SK-N-SH (cell line): ENCODE data around the gene NEDD1. TPM values are rescaled to one million over a fixed set of nuclear protein-coding genes. Genes with fewer than 3 reads are reported as not detected.
A peak's percentile ranks its signal among the peaks of the same experiment; 100 is the strongest.

Source experiments
- CTCF ChIA-PET: fragments of 300-600, 350-600 bp; formaldehyde crosslinking; extraction: SDS; loops from one replicate; lab custom pipeline; 2021; lab: Yijun Ruan, JAX
- POLR2A ChIA-PET: fragments of 350-600 bp; sonication (Branson Sonifier 250); formaldehyde crosslinking; extraction: SDS; loops from one replicate; lab custom pipeline; 2020; ENCODE audit warnings: antibody characterized with exemption, inconsistent platforms; lab: Yijun Ruan, JAX
- DNase-seq: peaks from one replicate; pipeline ENCODE4 v3.0.0; 2012
- H2AFZ ChIP-seq: fragments of 200-600 bp; sonication (generic); 2 replicates; pipeline ENCODE4 v1.8.1; 2016; ENCODE audit warnings: antibody characterized with exemption, mild to moderate bottlenecking, low read depth
- H3F3A ChIP-seq: fragments of 200-600 bp; sonication (generic); replicated peaks from 2 replicates; pipeline ENCODE3; 2016; ENCODE audit warnings: antibody characterized with exemption, mild to moderate bottlenecking; ENCODE audit not compliant: insufficient read depth
- H3K27ac ChIP-seq, 2 experiments: fragments of 200-500 bp in 1 of 2; fragments of 200-600 bp in 1 of 2; sonication (Bioruptor generic) in 1 of 2; sonication (generic), shearing (Covaris generic) in 1 of 2; 2 replicates each; pipeline versions ENCODE4 v1.5.1 to v1.6.1; 2014 to 2016; ENCODE audit warnings: low read depth in 2 of 2, inconsistent platforms in 1 of 2, low read length in 1 of 2, mild to moderate bottlenecking in 1 of 2, mixed read lengths in 1 of 2
- H3K27me3 ChIP-seq: fragments of 200-600 bp; sonication (generic), shearing (Covaris generic); 2 replicates; pipeline ENCODE4 v1.6.1; 2016; ENCODE audit warnings: mixed run types; ENCODE audit not compliant: insufficient read depth
- H3K36me3 ChIP-seq, 2 experiments: fragments of 200-500 bp in 1 of 2; fragments of 200-600 bp in 1 of 2; sonication (Bioruptor generic) in 1 of 2; sonication (generic) in 1 of 2; replicated peaks in 1 of 2; 2 replicates each; pipeline versions ENCODE3 to v1.5.1; 2014 to 2016; ENCODE audit warnings: low read length in 1 of 2, mild to moderate bottlenecking in 1 of 2; ENCODE audit not compliant: insufficient read depth in 2 of 2, control insufficient read depth in 1 of 2
- H3K4me1 ChIP-seq, 2 experiments: fragments of 200-500 bp in 1 of 2; fragments of 200-600 bp in 1 of 2; sonication (Bioruptor generic) in 1 of 2; sonication (generic), shearing (Covaris generic) in 1 of 2; 2 replicates each; pipeline versions ENCODE4 v1.5.1 to v1.6.1; 2014 to 2016; ENCODE audit warnings: low read depth in 1 of 2, low read length in 1 of 2, mixed run types in 1 of 2; ENCODE audit not compliant: insufficient read depth in 2 of 2, control insufficient read depth in 1 of 2
- H3K4me2 ChIP-seq: fragments of 200-600 bp; sonication (generic), shearing (Covaris generic); 2 replicates; pipeline ENCODE4 v1.6.1; 2017; ENCODE audit warnings: mixed run types
- H3K4me3 ChIP-seq, 2 experiments: fragments of 200-500 bp in 1 of 2; fragments of 200-600 bp in 1 of 2; sonication (Bioruptor generic) in 1 of 2; sonication (generic), shearing (Covaris generic) in 1 of 2; 2 replicates each; pipeline versions ENCODE4 v1.5.1 to v1.8.1; 2014 to 2016; ENCODE audit warnings: low read depth in 2 of 2, inconsistent platforms in 1 of 2, low read length in 1 of 2, mild to moderate bottlenecking in 1 of 2, mixed read lengths in 1 of 2, moderate library complexity in 1 of 2
- H3K79me2 ChIP-seq: fragments of 200-600 bp; sonication (generic); 2 replicates; pipeline ENCODE4 v1.8.1; 2017; ENCODE audit warnings: mild to moderate bottlenecking; ENCODE audit not compliant: insufficient read depth
- H3K9ac ChIP-seq: fragments of 200-600 bp; sonication (generic); 2 replicates; pipeline ENCODE4 v1.6.1; 2017; ENCODE audit warnings: mixed run types
- H3K9me2 ChIP-seq: fragments of 200-600 bp; sonication (generic); 2 replicates; pipeline ENCODE4 v1.6.1; 2017; ENCODE audit warnings: mixed run types
- H3K9me3 ChIP-seq: fragments of 200-600 bp; sonication (generic); 2 replicates; pipeline ENCODE4 v1.6.1; 2017; ENCODE audit warnings: mixed run types, mild to moderate bottlenecking, moderate library complexity
- H4K20me1 ChIP-seq: fragments of 200-600 bp; sonication (generic); 2 replicates; pipeline ENCODE4 v1.6.1; 2017; ENCODE audit warnings: mild to moderate bottlenecking, mixed run types; ENCODE audit not compliant: insufficient read depth
- ELF1 ChIP-seq: IDR thresholded peaks from 2 replicates; pipeline ENCODE4 v1.4.0; 2012
- GABPA ChIP-seq: IDR thresholded peaks from 2 replicates; pipeline ENCODE4 v1.4.0; 2012; ENCODE audit warnings: low read depth, mild to moderate bottlenecking
- GATA2 ChIP-seq: sonication (generic); formaldehyde crosslinking; IDR thresholded peaks from 2 replicates; pipeline ENCODE4 v1.5.0; 2020; ENCODE audit warnings: mild to moderate bottlenecking, missing genetic modification reagents
- JUND ChIP-seq: IDR thresholded peaks from 2 replicates; pipeline ENCODE4 v1.4.0; 2012
- MAX ChIP-seq: IDR thresholded peaks from 2 replicates; pipeline ENCODE4 v1.4.0; 2012; ENCODE audit warnings: low read depth
- MXI1 ChIP-seq: IDR thresholded peaks from 2 replicates; pipeline ENCODE4 v1.6.1; 2012; ENCODE audit warnings: mild to moderate bottlenecking, low read depth, low read length, improper control_type of control experiment
- NRF1 ChIP-seq: IDR thresholded peaks from 2 replicates; pipeline ENCODE4 v1.6.1; 2012; ENCODE audit warnings: low read depth, mild to moderate bottlenecking, low read length
- POLR2AphosphoS5 ChIP-seq: IDR thresholded peaks from 2 replicates; pipeline ENCODE4 v1.6.1; 2012; ENCODE audit warnings: low read depth, low read length
- RAD21 ChIP-seq: IDR thresholded peaks from 2 replicates; pipeline ENCODE4 v1.6.1; 2012; ENCODE audit warnings: mild to moderate bottlenecking, low read length
- RCOR1 ChIP-seq: fragments of 150-350 bp; IDR thresholded peaks from 2 replicates; pipeline ENCODE4 v1.6.1; 2017; ENCODE audit warnings: antibody characterized with exemption, low read length
- REST ChIP-seq: IDR thresholded peaks from 2 replicates; pipeline ENCODE4 v1.6.1; 2012; ENCODE audit warnings: mild to moderate bottlenecking, low read depth, low read length, moderate library complexity
- RXRA ChIP-seq: IDR thresholded peaks from 2 replicates; pipeline ENCODE4 v1.4.0; 2012; ENCODE audit warnings: low read depth, mild to moderate bottlenecking, borderline replicate concordance
- TAF1 ChIP-seq: IDR thresholded peaks from 2 replicates; pipeline ENCODE4 v1.6.1; 2012; ENCODE audit warnings: low read depth, mild to moderate bottlenecking, low read length, moderate library complexity, borderline replicate concordance
- ZBTB33 ChIP-seq: IDR thresholded peaks from 2 replicates; pipeline ENCODE4 v1.4.0; 2012; ENCODE audit warnings: low read depth, borderline replicate concordance
- WGBS: methylation state at CpG from one replicate; pipeline ENCODE4 v1.1.6; 2017; ENCODE audit warnings: low lambda C conversion rate; 5-methylcytosine and 5-hydroxymethylcytosine counted together
- polyA plus RNA-seq, 3 experiments: library from polyadenylated mRNA; depleted of rRNA; stranded (reverse); fragments of >200 nt; gene quantifications; 2 replicates each; pipeline ENCODE4 v1.2.3, GENCODE V29; 2012
- TF ChIP-seq, protein P1 (sequence below): IDR thresholded peaks from 2 replicates; pipeline ENCODE4; 2012
- TF ChIP-seq, protein P2 (sequence below): fragments of 200-600 bp; sonication (generic); IDR thresholded peaks from 2 replicates; pipeline ENCODE4 v1.6.1; 2017; ENCODE audit warnings: antibody characterized with exemption, mild to moderate bottlenecking, moderate library complexity

NEDD1 gene
- 6.0 and 8.3 TPM in 2 replicates for polyA plus RNA-seq (2012; rRNA removed)
- 10.3 and 10.9 TPM in 2 replicates for polyA plus RNA-seq (2012; cell fraction: cytosol; rRNA removed)
- 3.5 and 7.0 TPM in 2 replicates for polyA plus RNA-seq (2012; cell fraction: nucleus; rRNA removed)

DNA sequence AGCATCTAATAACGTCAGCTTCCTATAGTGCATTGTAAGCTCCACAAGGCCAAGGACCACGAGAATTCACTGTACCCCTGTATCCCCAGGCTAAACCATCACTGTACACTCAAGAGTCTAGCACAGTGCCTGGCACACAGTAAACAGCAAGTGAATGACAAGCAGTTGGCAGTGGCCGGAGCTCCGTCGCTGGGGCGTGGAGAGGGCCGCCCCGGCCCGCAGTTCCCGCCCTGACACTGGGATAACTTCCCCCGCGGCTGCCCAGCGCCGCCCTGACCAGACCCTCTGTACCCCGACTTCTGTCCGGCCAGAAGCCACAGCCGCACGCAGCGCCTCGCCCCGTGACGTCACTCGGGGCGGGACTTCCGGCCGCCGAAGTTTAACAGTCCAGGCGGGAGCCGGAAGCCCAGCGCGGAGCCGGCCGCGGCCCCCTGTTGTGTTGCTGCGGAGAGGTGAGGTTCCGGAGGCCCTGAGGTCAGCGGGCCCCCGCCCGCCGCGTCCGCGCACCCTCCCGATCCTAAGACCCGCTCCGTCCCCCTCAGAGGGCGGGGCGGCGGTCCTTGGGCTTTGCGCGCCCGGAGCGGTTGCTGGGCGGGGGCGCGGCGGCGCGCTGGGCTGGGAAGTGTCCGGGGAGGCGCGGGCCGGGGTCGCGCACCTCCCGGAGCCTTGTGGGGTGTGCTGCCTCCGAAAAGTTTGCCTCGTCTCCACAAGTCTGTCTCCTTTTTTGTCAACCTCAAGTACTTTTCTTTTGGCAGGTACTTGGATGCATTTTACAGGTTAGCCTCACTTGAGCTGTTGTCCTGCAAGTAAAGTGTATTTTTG is at the start of gene NEDD1:
Gene NEDD1, plus strand, starts transcription at position 409 of the 822 bp plus-strand sequence. CDS start 2,503 bp downstream, outside the sequence.
- Histone ChIP-seq H3K9ac (peak within 1 kb of the TSS; percentile 80), H3F3A (no peaks in the 10 kb centered on the region), H3K4me2 (peak within 1 kb of the TSS; percentile 93), H3K27ac (peak within 1 kb of the TSS; percentile 58 to 76), H3K9me3 (no peaks in the 10 kb centered on the region), H3K4me1 (peaks cover 8 to 12% of the 10 kb centered on the region in 2 experiments; a peak in 2 of 4 replicates), H3K36me3 (no peaks in the 10 kb centered on the region), H3K79me2 (peaks cover 45% of the 10 kb centered on the region), H4K20me1 (no peaks in the 10 kb centered on the region), H2AFZ (peak within 1 kb of the TSS; percentile 87), H3K27me3 (no peaks in the 10 kb centered on the region), H3K9me2 (no peaks in the 10 kb centered on the region), H3K4me3 (peak within 1 kb of the TSS; percentile 91 to 94)
- DNase-seq = peak; percentile 94
- CTCF ChIA-PET = no interaction called here
- POLR2A ChIA-PET = no interaction called here
- TF ChIP-seq ELF1 (peak; percentile 68), MAX (peak; percentile 46; the same call in 1 of the 2 replicates), NRF1 (0 out of 2 replicates have a peak, but pooled peaks have one; percentile 8), ZBTB33 (no peak), GABPA (peak; percentile 85), RCOR1 (peak; percentile 4; the same call in 1 of the 2 replicates), JUND (no peak), MXI1 (no peak), TAF1 (peak; percentile 63; the same call in 1 of the 2 replicates), GATA2 (CRISPR knock-in tag) (no peak), POLR2AphosphoS5 (peak; percentile 87), RAD21 (no peak), RXRA (no peak), REST (no peak)
- TF ChIP-seq, protein P1, sequence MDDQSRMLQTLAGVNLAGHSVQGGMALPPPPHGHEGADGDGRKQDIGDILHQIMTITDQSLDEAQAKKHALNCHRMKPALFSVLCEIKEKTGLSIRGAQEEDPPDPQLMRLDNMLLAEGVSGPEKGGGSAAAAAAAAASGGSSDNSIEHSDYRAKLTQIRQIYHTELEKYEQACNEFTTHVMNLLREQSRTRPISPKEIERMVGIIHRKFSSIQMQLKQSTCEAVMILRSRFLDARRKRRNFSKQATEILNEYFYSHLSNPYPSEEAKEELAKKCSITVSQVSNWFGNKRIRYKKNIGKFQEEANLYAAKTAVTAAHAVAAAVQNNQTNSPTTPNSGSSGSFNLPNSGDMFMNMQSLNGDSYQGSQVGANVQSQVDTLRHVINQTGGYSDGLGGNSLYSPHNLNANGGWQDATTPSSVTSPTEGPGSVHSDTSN = 0 out of 2 replicates have a peak, but pooled peaks have one; percentile 28
- TF ChIP-seq, protein P2, sequence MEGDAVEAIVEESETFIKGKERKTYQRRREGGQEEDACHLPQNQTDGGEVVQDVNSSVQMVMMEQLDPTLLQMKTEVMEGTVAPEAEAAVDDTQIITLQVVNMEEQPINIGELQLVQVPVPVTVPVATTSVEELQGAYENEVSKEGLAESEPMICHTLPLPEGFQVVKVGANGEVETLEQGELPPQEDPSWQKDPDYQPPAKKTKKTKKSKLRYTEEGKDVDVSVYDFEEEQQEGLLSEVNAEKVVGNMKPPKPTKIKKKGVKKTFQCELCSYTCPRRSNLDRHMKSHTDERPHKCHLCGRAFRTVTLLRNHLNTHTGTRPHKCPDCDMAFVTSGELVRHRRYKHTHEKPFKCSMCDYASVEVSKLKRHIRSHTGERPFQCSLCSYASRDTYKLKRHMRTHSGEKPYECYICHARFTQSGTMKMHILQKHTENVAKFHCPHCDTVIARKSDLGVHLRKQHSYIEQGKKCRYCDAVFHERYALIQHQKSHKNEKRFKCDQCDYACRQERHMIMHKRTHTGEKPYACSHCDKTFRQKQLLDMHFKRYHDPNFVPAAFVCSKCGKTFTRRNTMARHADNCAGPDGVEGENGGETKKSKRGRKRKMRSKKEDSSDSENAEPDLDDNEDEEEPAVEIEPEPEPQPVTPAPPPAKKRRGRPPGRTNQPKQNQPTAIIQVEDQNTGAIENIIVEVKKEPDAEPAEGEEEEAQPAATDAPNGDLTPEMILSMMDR = no peak
- 5% methylated on average over 16 of the region's 68 CpGs for WGBS
